ENCODE results near the gene QKI.

QKI gene

GRCh38 chr6:163579111-163579879 is 164.8 kb downstream of the QKI start:
- no peak overlapping the region for H3K27ac ChIP-seq
- TF ChIP-seq CTCF (IDR thresholded peaks at IDR 0.05; ENCODE audit: low read depth, low read length, missing control alignments) = no peak
- DNase-seq = no peak
- in situ Hi-C loops (cut with HindIII; ENCODE audit: low pct_ligation_motif_present, low sequenced_read_pairs) = no loop called here
- no peaks in the 10 kb centered on the region for H3K27me3 ChIP-seq (replicated peaks)
- H3K4me3 ChIP-seq (ENCODE audit: low read depth, low read length) = no peak overlapping the region
- peaks cover 3% of the 10 kb centered on the region for H3K36me3 ChIP-seq (replicated peaks)

- TF ChIP-seq CTCF (IDR thresholded peaks at IDR 0.05; ENCODE audit: low read depth, low read length, missing control alignments) = peak; percentile 23
- Histone ChIP-seq H3K27me3 (replicated peaks) (no peaks in the 10 kb centered on the region), H3K36me3 (replicated peaks) (peaks cover 1% of the 10 kb centered on the region), H3K27ac (no peak overlapping the region), H3K4me3 (ENCODE audit: low read depth, low read length) (no peak overlapping the region)
- in situ Hi-C loops (cut with HindIII; ENCODE audit: low pct_ligation_motif_present, low sequenced_read_pairs) = no loop called here
- DNase-seq = no peak
These were observed 165.4 kb downstream of the QKI start for GRCh38 chr6:163579880-163580295.

- TF ChIP-seq CTCF (IDR thresholded peaks at IDR 0.05; ENCODE audit: low read depth, low read length, missing control alignments) = no peak
- Histone ChIP-seq H3K36me3 (replicated peaks) (no peaks in the 10 kb centered on the region), H3K4me3 (ENCODE audit: low read depth, low read length) (no peak overlapping the region), H3K27ac (no peak overlapping the region), H3K27me3 (replicated peaks) (no peaks in the 10 kb centered on the region)
- DNase-seq = no peak
- in situ Hi-C loops (cut with HindIII; ENCODE audit: low pct_ligation_motif_present, low sequenced_read_pairs) = no loop called here
These were observed 166.0 kb downstream of the QKI start for GRCh38 chr6:163580311-163581030.

GRCh38 chr6:163583558-163583957 is 169.0 kb downstream of the QKI start:
- in situ Hi-C loops (cut with HindIII; ENCODE audit: low pct_ligation_motif_present, low sequenced_read_pairs) = no loop called here
- Histone ChIP-seq H3K4me3 (ENCODE audit: low read depth, low read length) (no peak overlapping the region), H3K36me3 (replicated peaks) (no peaks in the 10 kb centered on the region), H3K27me3 (replicated peaks) (no peaks in the 10 kb centered on the region), H3K27ac (no peak overlapping the region)
- TF ChIP-seq CTCF (IDR thresholded peaks at IDR 0.05; ENCODE audit: low read depth, low read length, missing control alignments) = no peak
- no peak for DNase-seq

GRCh38 chr6:163585932-163586437 is 171.5 kb downstream of the QKI start:
- Histone ChIP-seq H3K36me3 (replicated peaks) (no peaks in the 10 kb centered on the region), H3K4me3 (ENCODE audit: low read depth, low read length) (no peak overlapping the region), H3K27ac (peak overlapping the region; percentile 67), H3K27me3 (replicated peaks) (no peaks in the 10 kb centered on the region)
- no peak for TF ChIP-seq CTCF (IDR thresholded peaks at IDR 0.05; ENCODE audit: low read depth, low read length, missing control alignments)
- DNase-seq = peak; percentile 95
- in situ Hi-C loops (cut with HindIII; ENCODE audit: low pct_ligation_motif_present, low sequenced_read_pairs) = no loop called here
